Peyer's patch (tissue), 4 donors: ENCODE results near the gene HSD17B1. TPM values are rescaled to one million over a fixed set of nuclear protein-coding genes. Genes with fewer than 3 reads are reported as not detected.

Experiments used
- DNase-seq, 3 donors: peaks; one replicate each; pipeline ENCODE4 v3.0.0-alpha.2; 2017 to 2019
- H3K27ac ChIP-seq, 4 donors: fragments of 200-600 bp; sonication (generic); one replicate each; pipeline ENCODE4 v1.5.1; 2016 to 2019
- H3K27me3 ChIP-seq, 2 donors: fragments of 200-600 bp; sonication (generic); one replicate each; pipeline ENCODE4 v1.5.1; 2019
- H3K36me3 ChIP-seq, 3 donors: fragments of 200-600 bp; sonication (generic); one replicate each; pipeline ENCODE4 v1.5.1; 2016 to 2019
- H3K4me1 ChIP-seq, 4 donors: fragments of 200-600 bp; sonication (generic); one replicate each; pipeline ENCODE4 v1.5.1; 2016 to 2019
- H3K4me3 ChIP-seq, 4 donors: fragments of 200-600 bp; sonication (generic); 1 replicate in 3 of 4; 2 replicates in 1 of 4; pipeline ENCODE4 v1.5.1; 2016 to 2019; ENCODE audit warnings: mild to moderate bottlenecking in 1 of 4
- H3K9me3 ChIP-seq, 4 donors: fragments of 200-600 bp; sonication (generic); one replicate each; pipeline ENCODE4 v1.5.1; 2016 to 2019; ENCODE audit warnings: mild to moderate bottlenecking in 1 of 4
- CTCF ChIP-seq, 6 experiments: fragments of 450-650 bp in 4 of 6; fragments of 200-600 bp in 2 of 6; sonication (generic) in 1 of 6; IDR thresholded peaks; one replicate each; pipeline ENCODE4 v1.5.1; 2017 to 2019; ENCODE audit warnings: antibody characterized with exemption in 6 of 6, mild to moderate bottlenecking in 3 of 6, moderate library complexity in 1 of 6
- POLR2A ChIP-seq, 2 donors: fragments of 450-650 bp; IDR thresholded peaks; one replicate each; pipeline ENCODE4 v1.5.1; 2017; ENCODE audit warnings: antibody characterized with exemption in 2 of 2, mild to moderate bottlenecking in 2 of 2, moderate library complexity in 2 of 2
- total RNA-seq, 4 donors: library from RNA; depleted of rRNA; stranded (reverse); fragments of >200 nt; gene quantifications; one replicate each; pipeline ENCODE4 v1.1.0, GENCODE V29; 2016

Gene HSD17B1
- total RNA-seq, 4 donors from 2014 or later = 0.94 to 3.9 (median 1.7) TPM; not detected in 1

GRCh38 chr17:42577532-42578281, 25.0 kb downstream of the HSD17B1 start, which contains the start of gene PSMC3IP:
PSMC3IP (minus strand) TSS chr17:42577729; CDS start chr17:42577686, 43 bp downstream.
- Histone ChIP-seq H3K4me1 (peaks cover 0 to 22% (median 6%) of the 10 kb centered on the region in 4 donors), H3K27me3 (no peaks in the 10 kb centered on the region), H3K4me3 (peak within 1 kb of the TSS; percentile 48 to 89 (median 60)), H3K27ac (peak within 1 kb of the TSS; percentile 81 to 92 (median 87)), H3K36me3 (peaks cover 0 to 49% (median 0%) of the 10 kb centered on the region in 3 donors), H3K9me3 (no peaks in the 10 kb centered on the region)
- peak; percentile 92 to 98 (median 96) for DNase-seq
- TF ChIP-seq CTCF (IDR thresholded peaks at IDR 0.05) (peak in 5 of 6 experiments; percentile 24 to 59 (median 50)), POLR2A (IDR thresholded peaks at IDR 0.05) (peak; percentile 78 to 82)

GRCh38 chr17:42578282-42578869, 25.7 kb downstream of the HSD17B1 start:
- Histone ChIP-seq H3K36me3 (peaks cover 0 to 49% (median 0%) of the 10 kb centered on the region in 3 donors), H3K27me3 (no peaks in the 10 kb centered on the region), H3K4me1 (peaks cover 0 to 22% (median 6%) of the 10 kb centered on the region in 4 donors), H3K9me3 (no peaks in the 10 kb centered on the region), H3K27ac (peak overlapping the region; percentile 81 to 92 (median 87)), H3K4me3 (peak overlapping the region; percentile 48 to 89 (median 60))
- TF ChIP-seq CTCF (IDR thresholded peaks at IDR 0.05) (peak; percentile 48 to 83 (median 72)), POLR2A (IDR thresholded peaks at IDR 0.05) (no peak)
- peak; percentile 80 to 92 (median 87) for DNase-seq

GRCh38 chr17:42579794-42580551, 27.2 kb downstream of the HSD17B1 start:
- H3K27me3 ChIP-seq = no peaks in the 10 kb centered on the region
- no peak overlapping the region for H3K27ac ChIP-seq
- H3K9me3 ChIP-seq = no peaks in the 10 kb centered on the region
- no peak for DNase-seq
- H3K36me3 ChIP-seq = peaks cover 0 to 49% (median under 1%) of the 10 kb centered on the region in 3 donors
- H3K4me1 ChIP-seq = peaks cover 0 to 22% (median 6%) of the 10 kb centered on the region in 4 donors
- H3K4me3 ChIP-seq = no peak overlapping the region
- TF ChIP-seq CTCF (IDR thresholded peaks at IDR 0.05) = no peak
- no peak for TF ChIP-seq POLR2A (IDR thresholded peaks at IDR 0.05)

GRCh38 chr17:42581744-42582270, 29.1 kb downstream of the HSD17B1 start:
- peaks cover 0 to 63% (median 3%) of the 10 kb centered on the region in 3 donors for H3K36me3 ChIP-seq
- H3K9me3 ChIP-seq = no peaks in the 10 kb centered on the region
- peak in 1 of 3 donors; percentile 30 for DNase-seq
- peaks cover 0 to 17% (median 7%) of the 10 kb centered on the region in 4 donors for H3K4me1 ChIP-seq
- no peaks in the 10 kb centered on the region for H3K27me3 ChIP-seq
- H3K27ac ChIP-seq = no peak overlapping the region
- no peak overlapping the region for H3K4me3 ChIP-seq
- TF ChIP-seq CTCF (IDR thresholded peaks at IDR 0.05) = no peak
- TF ChIP-seq POLR2A (IDR thresholded peaks at IDR 0.05) = no peak

GRCh38 chr17:42584880-42585279, 32.2 kb downstream of the HSD17B1 start:
- peak in 1 of 3 donors; percentile 23 for DNase-seq
- H3K4me3 ChIP-seq = no peak overlapping the region
- peaks cover 0 to 88% (median 3%) of the 10 kb centered on the region in 3 donors for H3K36me3 ChIP-seq
- TF ChIP-seq CTCF (IDR thresholded peaks at IDR 0.05) (no peak), POLR2A (IDR thresholded peaks at IDR 0.05) (no peak)
- no peaks in the 10 kb centered on the region for H3K27me3 ChIP-seq
- H3K4me1 ChIP-seq = peaks cover 0 to 11% (median 0%) of the 10 kb centered on the region in 4 donors
- no peaks in the 10 kb centered on the region for H3K9me3 ChIP-seq
- H3K27ac ChIP-seq = peak overlapping the region in 2 of 4 donors; percentile 2 to 5
